GM21737 (cell line): ENCODE data around the gene UQCRC1.

ENCODE experiments used
- ATAC-seq: cut with Tn5 transposase; IDR thresholded peaks from one replicate; pipeline ENCODE4 v1.9.1; 2021; ENCODE audit warnings: mild to moderate bottlenecking, moderate library complexity; ENCODE audit not compliant: unreplicated experiment

The UQCRC1 gene

GRCh38 chr3:48634661-48635221, 25.3 kb upstream of the UQCRC1 start:
- peak; percentile 9 for ATAC-seq

DNA sequence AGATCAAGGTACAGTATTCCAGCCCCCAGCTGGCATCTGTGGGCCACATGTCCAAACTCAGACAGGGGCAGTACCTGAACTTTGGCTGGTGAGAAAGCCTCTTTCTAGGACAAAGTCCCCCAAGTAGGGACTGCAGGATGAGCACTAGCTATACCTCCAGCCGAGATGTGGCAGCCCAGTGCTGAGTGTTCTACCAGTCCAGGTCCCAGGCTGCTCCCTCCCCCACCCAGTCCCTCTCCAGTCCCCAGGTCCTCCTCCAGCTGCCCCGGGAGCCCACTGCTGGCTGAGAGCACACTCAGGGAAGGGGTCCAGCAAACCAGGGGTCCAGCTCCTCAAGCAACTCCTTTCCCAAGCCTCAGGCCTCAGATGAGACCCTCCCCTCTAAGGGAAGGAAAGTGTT, 24.3 kb upstream of the UQCRC1 start:
- ATAC-seq = no peak

DNA sequence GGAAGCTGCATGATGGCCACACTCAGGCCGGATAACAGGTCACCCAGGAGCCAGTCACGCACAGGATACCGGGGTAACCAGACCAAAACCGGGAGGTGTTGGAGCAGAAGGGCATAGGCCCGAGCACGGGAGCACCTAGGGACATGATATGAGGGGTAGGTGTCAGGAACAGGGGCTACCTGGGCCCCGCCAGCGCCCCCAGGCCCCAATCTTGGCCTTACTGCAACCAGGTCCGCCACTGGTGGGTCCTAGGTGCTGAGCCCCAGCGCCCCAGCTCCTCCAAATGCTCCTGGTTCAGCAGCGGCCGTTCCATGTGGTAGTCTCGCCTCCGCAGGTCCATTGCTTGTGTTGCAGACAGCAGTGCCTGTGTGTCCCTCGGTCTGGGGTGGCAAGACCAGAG, 23.8 kb upstream of the UQCRC1 start:
- no peak for ATAC-seq

DNA sequence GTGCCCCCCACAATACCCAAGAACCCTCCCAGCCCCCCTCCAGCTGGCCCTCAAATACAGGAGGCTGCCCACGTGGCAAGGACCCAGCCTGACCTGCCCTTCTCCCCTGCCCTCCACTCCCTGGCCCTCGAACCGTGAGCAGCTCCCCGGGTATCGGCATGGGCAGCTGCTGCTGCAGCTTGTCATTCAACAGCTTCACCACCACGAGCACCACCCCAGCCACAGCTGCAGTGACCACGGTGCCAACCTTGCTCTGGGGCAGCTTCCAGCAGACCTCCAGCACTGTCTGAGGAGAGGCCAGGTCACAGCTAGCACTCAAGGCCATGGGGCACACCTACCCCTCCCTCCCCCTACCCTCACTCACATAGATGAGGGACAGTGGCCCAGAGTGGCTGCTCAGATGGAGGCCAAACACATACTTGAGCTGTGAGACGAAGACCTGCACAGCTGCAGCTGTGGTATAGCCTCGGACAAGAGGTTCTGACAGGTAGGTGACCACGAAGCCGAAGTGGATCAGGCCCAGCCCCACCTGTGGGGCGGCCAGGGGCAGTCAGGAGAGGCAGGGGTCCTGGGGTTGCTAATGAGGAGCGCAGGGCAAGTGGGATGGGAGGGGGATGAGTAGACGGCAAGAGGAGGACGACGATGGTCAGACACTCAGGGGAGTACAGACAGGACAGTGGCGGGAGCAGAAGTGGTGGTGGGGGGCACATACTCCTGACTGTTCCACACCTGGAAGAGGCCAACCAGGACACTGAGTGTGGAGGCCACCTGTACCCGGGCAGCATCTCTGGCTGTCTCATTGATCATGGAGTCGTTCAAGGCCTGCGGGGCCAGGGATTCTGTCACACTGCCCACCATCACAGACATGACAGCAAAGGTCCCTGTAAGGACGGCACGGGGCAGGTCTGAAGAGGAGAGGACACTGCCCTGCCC, 22.3 kb upstream of the UQCRC1 start:
- ATAC-seq = no peak

DNA sequence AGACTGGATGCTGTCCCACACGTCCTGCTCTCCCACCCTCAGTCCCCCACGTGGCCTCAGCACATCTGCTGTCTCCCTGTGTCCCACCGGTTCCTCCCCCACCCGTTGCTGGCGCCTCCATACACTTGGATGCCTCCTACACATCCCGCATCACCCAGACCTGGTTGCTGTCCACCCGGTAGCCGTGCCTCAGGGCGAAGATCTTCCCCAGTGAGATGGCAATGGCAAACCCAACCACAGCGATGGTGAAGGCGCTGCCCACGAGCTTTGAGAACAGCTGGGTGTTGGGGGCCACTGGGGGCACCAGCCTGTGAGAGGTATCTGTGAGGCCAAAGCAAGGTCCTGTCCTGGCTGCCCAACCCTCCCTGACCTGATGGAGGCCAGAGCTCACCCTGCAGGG, 21.4 kb upstream of the UQCRC1 start:
- ATAC-seq = no peak

GRCh38 chr3:48630407-48630806, 21.0 kb upstream of the UQCRC1 start:
- ATAC-seq = no peak

DNA sequence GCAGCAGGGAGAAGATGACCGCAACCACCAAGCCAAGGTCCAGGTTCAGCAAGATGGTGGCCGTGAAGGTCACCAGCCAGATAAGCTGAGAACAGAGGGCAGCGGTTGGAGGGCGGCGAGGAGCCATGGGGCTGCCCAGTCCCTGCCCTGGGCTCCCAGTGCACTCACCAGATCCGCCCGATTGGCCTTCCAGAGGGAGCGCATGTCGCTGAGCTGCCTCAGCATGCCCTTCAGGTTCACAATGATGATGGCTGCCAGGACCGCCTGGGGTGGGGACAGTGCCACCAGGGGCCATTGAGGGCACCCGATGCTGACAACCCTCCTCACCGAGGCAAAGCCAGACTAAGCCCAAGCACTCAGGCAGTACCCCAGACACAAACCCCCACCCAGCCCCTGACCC, 20.4 kb upstream of the UQCRC1 start:
- ATAC-seq = no peak

DNA sequence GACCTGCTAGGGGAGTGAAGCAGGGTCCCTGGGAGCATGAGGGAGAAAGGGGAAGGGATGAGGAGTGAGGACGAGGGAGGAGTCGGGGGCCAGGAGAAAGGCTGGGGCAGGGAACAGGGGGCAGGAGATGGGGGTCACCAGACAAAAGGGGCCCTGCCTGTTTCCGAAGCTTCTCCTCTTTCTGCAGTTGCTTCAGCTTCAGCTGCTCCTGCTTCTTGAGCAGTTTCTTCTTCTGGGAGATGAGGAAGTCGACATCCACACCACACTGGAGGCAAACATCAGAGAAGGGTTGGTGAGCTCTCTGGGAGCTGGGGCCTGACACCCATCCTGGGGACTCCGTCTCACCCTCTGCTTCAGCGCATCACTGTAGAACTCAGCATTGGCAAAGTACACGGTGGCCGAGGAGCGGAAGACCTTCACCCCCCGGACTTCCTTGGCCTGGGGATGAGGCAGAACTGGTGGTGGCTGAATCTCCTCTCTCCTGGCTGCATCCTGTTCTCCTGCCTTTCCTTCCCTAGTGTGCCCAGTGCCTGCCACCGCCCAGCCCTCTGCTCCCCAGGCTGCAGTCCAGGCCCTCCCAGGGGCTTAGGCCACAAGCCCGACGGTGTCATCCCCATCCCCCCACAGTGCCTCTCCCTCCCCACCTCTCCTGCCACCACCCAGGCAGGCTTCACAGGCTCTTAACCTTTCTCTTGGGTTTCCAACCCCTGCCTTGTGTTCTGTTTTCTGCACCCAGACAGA, 19.0 kb upstream of the UQCRC1 start:
- ATAC-seq = no peak

DNA sequence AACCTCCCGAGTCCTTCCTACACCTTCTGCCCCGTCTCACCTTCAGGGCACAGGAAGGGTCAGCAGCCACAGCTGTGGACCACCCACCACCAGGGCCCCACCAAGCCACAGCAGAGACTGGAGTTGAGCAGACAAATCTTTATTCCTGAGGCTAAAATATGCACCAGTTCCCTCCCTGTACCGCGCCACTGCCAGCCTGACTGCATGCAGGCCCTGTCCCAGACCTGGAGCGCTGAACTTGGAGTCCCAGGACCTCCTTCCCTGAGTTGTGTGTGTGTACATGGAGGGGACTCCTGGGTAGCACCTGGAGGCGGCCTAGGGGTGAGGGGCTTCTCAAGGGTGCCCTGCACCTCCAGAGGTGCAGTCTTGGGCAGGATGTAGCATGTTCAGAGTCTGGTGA, 16.2 kb upstream of the UQCRC1 start:
- no peak for ATAC-seq

GRCh38 chr3:48624767-48625166, 15.3 kb upstream of the UQCRC1 start:
- no peak for ATAC-seq

- ATAC-seq = no peak
Observed at GRCh38 chr3:48623851-48624547, 14.6 kb upstream of the UQCRC1 start.

- ATAC-seq = no peak
Observed at GRCh38 chr3:48621461-48621869, 12.0 kb upstream of the UQCRC1 start, which contains the start of gene TMEM89. Gene TMEM89, minus strand, starts transcription at chr3:48621769. Its CDS starts 13 bp downstream, at chr3:48621756.

DNA sequence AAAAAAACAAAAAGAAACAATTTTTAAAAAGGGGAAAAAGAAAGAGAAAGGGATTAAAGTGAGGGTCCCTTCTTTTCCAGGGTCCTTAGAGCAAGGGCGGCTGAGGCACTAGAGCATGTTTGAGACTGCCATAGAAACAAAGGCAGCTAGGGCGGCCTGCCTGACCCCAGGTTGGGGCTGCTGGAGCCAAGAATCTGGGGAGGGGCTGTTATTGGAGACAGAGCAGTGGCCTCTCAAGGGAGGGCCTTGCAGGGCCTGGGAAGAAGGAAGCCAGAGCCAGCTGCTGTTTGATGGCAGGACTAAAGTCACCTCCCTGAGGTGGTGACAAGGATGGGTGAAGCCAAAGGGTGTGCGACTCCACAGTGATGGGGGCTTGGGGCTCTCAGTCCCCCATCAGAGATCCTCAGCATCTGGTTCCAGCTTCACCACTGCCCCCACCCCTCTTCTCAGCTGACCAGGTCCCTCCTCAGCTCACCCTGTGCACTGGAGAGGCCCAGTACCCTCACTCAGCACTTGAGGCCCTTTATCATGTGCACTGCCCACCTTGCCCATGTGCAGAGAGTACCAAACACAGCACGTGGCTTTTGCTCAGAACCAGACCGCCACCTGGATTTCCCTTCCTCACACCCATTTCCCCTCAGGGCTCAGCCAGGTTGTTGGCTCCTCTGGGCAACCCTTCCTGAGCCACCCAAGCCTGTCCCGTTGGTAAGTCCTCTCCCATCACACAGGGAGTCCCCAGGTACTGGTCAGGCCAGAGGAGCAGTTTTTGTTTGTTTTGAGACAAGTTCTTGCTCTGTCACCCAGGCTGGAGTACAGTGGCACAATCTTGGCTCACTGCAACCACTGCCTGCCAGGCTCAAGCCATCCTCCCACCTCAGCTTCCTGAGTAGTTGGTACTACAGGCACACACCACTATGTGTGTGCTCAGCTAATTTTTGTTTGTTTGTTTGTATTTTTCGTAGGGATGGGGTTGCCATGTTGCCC, 10.4 kb upstream of the UQCRC1 start:
- ATAC-seq = no peak

DNA sequence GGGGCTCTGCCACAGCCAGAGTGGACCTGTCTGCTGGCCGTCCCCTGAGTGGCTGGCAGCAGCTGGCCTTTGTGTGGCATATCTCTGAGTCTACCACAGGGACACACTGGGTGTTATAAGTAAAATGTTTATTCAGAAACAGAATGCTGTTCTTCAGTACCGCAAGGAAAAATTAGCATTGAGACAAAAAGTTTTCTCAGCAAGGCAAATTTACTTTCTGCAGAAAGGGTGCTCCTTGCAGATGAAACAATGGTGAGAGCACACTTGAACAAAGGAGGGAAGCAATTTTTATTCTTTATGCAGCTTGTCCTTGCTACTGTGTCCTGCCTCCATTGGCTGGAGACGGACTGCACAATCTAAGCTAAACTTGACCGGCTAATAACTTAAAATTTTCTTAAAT, 8.1 kb upstream of the UQCRC1 start:
- no peak for ATAC-seq

DNA sequence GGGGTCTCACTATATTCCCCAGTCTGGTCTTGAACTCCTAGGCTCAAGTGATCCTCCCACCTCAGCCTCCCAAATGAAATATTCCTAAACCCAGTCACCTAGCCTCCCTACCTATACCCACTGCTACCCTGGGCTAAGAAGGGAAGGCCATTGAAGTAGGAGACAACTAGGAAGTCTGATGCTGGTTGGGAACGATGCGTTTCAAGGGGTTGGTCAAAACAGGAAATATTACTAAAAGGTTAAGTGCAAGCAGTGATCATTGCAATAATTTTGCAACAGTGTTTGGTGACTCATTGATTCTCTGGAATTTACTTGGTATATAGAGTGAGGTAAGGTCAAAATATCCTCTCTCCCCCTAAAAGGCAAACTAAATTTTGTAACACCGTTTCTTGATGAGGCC, 4.6 kb upstream of the UQCRC1 start:
- ATAC-seq = no peak

GRCh38 chr3:48612309-48612708, 2.9 kb upstream of the UQCRC1 start:
- no peak for ATAC-seq

- no peak for ATAC-seq
Observed at GRCh38 chr3:48607519-48607918, 1.9 kb downstream of the UQCRC1 start.

DNA sequence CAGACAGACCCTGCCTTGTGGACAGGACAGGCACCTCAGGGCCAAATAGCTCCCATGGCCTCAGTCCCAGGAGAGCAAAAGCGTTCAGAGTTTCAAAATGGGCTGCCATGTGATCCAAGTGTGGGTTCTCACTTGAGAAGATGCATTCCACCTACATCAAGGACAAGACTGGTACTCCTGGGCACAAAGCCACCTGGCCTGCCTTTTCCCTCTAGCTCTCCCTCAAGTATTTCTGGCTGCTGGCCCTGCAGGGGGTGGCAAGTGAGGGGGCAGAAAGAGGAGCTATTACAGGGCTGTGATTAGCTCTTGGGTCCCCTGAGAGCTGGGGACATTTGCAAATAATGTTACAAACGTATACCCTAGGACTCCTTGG, 7.8 kb downstream of the UQCRC1 start:
- no peak for ATAC-seq

DNA sequence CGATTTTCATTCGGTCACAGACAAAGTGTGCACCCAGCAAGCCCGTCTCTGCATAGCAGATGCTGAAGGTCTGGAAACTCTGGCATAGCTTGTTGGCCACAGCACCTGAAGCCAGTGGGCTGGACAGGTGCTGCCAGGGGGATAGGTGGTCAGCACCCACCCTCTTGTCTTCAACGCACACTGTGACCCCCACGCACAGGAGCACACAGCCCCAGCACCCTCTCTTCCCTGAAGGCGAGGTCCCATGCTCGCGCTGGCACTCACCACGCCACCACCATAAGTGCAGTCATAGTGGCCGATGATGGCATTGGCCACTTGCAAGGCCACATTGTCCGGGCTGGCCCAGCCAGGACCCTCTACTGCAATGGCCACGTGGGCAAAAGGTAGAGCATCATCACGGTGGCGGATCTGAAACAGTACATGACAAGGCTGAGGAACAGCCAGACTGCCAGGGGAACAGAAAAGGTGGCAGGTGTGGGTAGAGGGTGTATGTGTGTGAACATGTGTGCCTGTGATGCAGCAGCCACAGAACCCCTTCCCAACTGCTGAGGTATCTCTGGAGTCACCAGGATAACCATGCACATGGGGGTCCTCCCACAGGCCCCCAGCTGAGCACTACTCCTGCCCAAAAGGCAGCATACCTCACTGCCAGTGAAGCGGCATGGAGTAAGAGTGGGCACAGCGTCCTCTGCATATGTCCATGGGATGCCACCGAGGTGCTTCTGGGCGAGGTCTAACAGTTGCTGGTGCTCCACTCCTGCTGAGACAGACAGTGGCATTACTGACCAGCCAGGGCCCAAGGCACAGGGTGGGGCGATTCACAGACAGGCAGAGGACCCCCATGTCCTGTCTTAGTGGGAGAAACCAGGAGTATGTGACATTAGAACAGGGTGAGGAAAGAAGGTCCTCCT, 8.5 kb downstream of the UQCRC1 start:
- ATAC-seq = no peak
